Measurements from ENCODE around the gene IDH2. TPM values are rescaled to one million over a fixed set of nuclear protein-coding genes. Genes with fewer than 3 reads are reported as not detected.

Gene IDH2
- total RNA-seq, 6 experiments from 2014 or later: 115 to 371 (median 261) TPM

- Histone ChIP-seq H3K4me1 (peaks cover 0 to 67% (median 24%) of the 10 kb centered on the region in 4 donors), H3K9me3 (no peaks in the 10 kb centered on the region), H3K36me3 (no peaks in the 10 kb centered on the region), H3K27me3 (no peaks in the 10 kb centered on the region), H3K4me3 (peak overlapping the region; percentile 87 to 94 (median 87)), H3K27ac (peak overlapping the region; percentile 94 to 100 (median 98))
- intact Hi-C loops (cut with DNase I): no loop called here
- DNase-seq: peak; percentile 76 to 91 (median 87)
- 3% methylated on average over 18 of the region's 40 CpGs for WGBS (ENCODE audit: insufficient coverage, low coverage, low lambda C conversion rate, missing lambda C conversion rate)
- ATAC-seq: peak; percentile 52 to 73 (median 64)
- no peak for TF ChIP-seq CTCF (IDR thresholded peaks at IDR 0.05)
- TF ChIP-seq POLR2A (IDR thresholded peaks at IDR 0.05): peak; percentile 48
Measured at GRCh38 chr15:90101130-90101968, 919 bp downstream of the IDH2 start.

- intact Hi-C loops (cut with DNase I): no loop called here
- DNase-seq: peak; percentile 61 to 84 (median 78)
- Histone ChIP-seq H3K9me3 (no peaks in the 10 kb centered on the region), H3K36me3 (no peaks in the 10 kb centered on the region), H3K27ac (peak overlapping the region; percentile 94 to 100 (median 98)), H3K27me3 (no peaks in the 10 kb centered on the region), H3K4me3 (peak overlapping the region in 2 of 3 donors; percentile 87 to 94), H3K4me1 (peaks cover 0 to 72% (median 26%) of the 10 kb centered on the region in 4 donors)
- 46% methylated on average over 10 of the region's 11 CpGs for WGBS (ENCODE audit: insufficient coverage, low coverage, low lambda C conversion rate, missing lambda C conversion rate)
- no peak for TF ChIP-seq POLR2A (IDR thresholded peaks at IDR 0.05)
- TF ChIP-seq CTCF (IDR thresholded peaks at IDR 0.05): no peak
- peak in 3 of 4 donors; percentile 9 to 13 (median 9) for ATAC-seq
Measured at GRCh38 chr15:90099868-90100831, 2.1 kb downstream of the IDH2 start.

- TF ChIP-seq CTCF (IDR thresholded peaks at IDR 0.05): no peak
- no peak for TF ChIP-seq POLR2A (IDR thresholded peaks at IDR 0.05)
- H3K9me3 ChIP-seq: no peaks in the 10 kb centered on the region
- peaks cover 0 to 67% (median 23%) of the 10 kb centered on the region in 4 donors for H3K4me1 ChIP-seq
- H3K27me3 ChIP-seq: no peaks in the 10 kb centered on the region
- DNase-seq: peak in 1 of 3 donors; percentile 15
- no peak for ATAC-seq
- WGBS (ENCODE audit: insufficient coverage, low coverage, low lambda C conversion rate, missing lambda C conversion rate): 69% methylated on average over 9 of the region's 10 CpGs
- peak overlapping the region in 1 of 3 donors; percentile 98 for H3K27ac ChIP-seq
- H3K36me3 ChIP-seq: no peaks in the 10 kb centered on the region
- intact Hi-C loops (cut with DNase I): no loop called here
- no peak overlapping the region for H3K4me3 ChIP-seq
Measured at GRCh38 chr15:90099072-90099867, 3.0 kb downstream of the IDH2 start.

- peak in 1 of 4 donors; percentile 28 for ATAC-seq
- WGBS (ENCODE audit: insufficient coverage, low coverage, low lambda C conversion rate, missing lambda C conversion rate): 4% methylated on average over 4 of the region's 4 CpGs
- Histone ChIP-seq H3K4me3 (no peak overlapping the region), H3K9me3 (no peaks in the 10 kb centered on the region), H3K4me1 (peaks cover 0 to 51% (median 17%) of the 10 kb centered on the region in 4 donors), H3K27me3 (no peaks in the 10 kb centered on the region), H3K27ac (peak overlapping the region in 2 of 3 donors; percentile 56 to 98), H3K36me3 (no peaks in the 10 kb centered on the region)
- intact Hi-C loops (cut with DNase I): no loop called here
- TF ChIP-seq POLR2A (IDR thresholded peaks at IDR 0.05) (no peak), CTCF (IDR thresholded peaks at IDR 0.05) (no peak)
- peak in 1 of 3 donors; percentile 19 for DNase-seq
Measured at GRCh38 chr15:90097475-90097874, 4.8 kb downstream of the IDH2 start.
